Stimulated activated CD4-positive, alpha-beta T cell treated with anti-CD3 and anti-CD28 coated beads, Interleukin-1b, Interleukin-23, amount 100 ng/mL, for 4 hours (primary cell): Measurements from ENCODE around the gene LAYN.
A peak's percentile ranks its signal among the peaks of the same experiment; 100 is the strongest.

ENCODE experiments used
- DNase-seq, 2 donors: peaks; one replicate each; pipeline ENCODE4 v3.0.0-alpha.2; 2020; ENCODE audit warnings: low read depth in 2 of 2

Gene LAYN

GRCh38 chr11:111596319-111596718 lies 55.8 kb downstream of the LAYN start:
- no peak for DNase-seq

- DNase-seq, result no peak
Observed at GRCh38 chr11:111598148-111598547, 57.6 kb downstream of the LAYN start.

- no peak for DNase-seq
Observed at GRCh38 chr11:111598559-111598958, 58.0 kb downstream of the LAYN start.

- DNase-seq, result no peak
Observed at GRCh38 chr11:111601636-111601978, 61.1 kb downstream of the LAYN start.

- peak; percentile 76 to 82 for DNase-seq
Observed at GRCh38 chr11:111601979-111602864, 61.7 kb downstream of the LAYN start, which contains the start of gene SIK2. SIK2 (plus strand) TSS chr11:111602449; CDS start chr11:111602564, 115 bp downstream.

- no peak for DNase-seq
Observed at GRCh38 chr11:111602865-111603610, 62.5 kb downstream of the LAYN start.

- DNase-seq, result no peak
Observed at GRCh38 chr11:111603611-111604130, 63.2 kb downstream of the LAYN start.

GRCh38 chr11:111604392-111605009 lies 64.0 kb downstream of the LAYN start:
- DNase-seq, result no peak

- DNase-seq, result no peak
Observed at GRCh38 chr11:111605681-111606080, 65.2 kb downstream of the LAYN start.

- no peak for DNase-seq
Observed at GRCh38 chr11:111606986-111607385, 66.5 kb downstream of the LAYN start.

GRCh38 chr11:111607751-111608150 lies 67.2 kb downstream of the LAYN start:
- DNase-seq, result no peak
